Nephron progenitor cell (in vitro differentiated cells): Measurements from ENCODE around the gene MVK.

ENCODE experiments used
- DNase-seq: peaks from one replicate; pipeline ENCODE4 v3.0.0; 2021
- H3K27ac Mint-ChIP-seq: 2 replicates; pipeline ENCODE4 v1.8.0; 2021; ENCODE audit warnings: mild to moderate bottlenecking, moderate library complexity, mixed read lengths
- H3K27me3 Mint-ChIP-seq: 2 replicates; pipeline ENCODE4 v1.8.0; 2021; ENCODE audit warnings: mild to moderate bottlenecking, low read depth, mixed read lengths; ENCODE audit not compliant: poor library complexity
- H3K36me3 Mint-ChIP-seq: 2 replicates; pipeline ENCODE4 v1.8.0; 2021; ENCODE audit warnings: low read depth, mixed read lengths
- H3K4me1 Mint-ChIP-seq: 2 replicates; pipeline ENCODE4 v1.8.0; 2021; ENCODE audit warnings: mixed read lengths
- H3K4me3 Mint-ChIP-seq: 2 replicates; pipeline ENCODE4 v1.8.0; 2021; ENCODE audit warnings: mild to moderate bottlenecking, moderate library complexity, mixed read lengths
- H3K9me3 Mint-ChIP-seq: 2 replicates; pipeline ENCODE4 v1.8.0; 2021; ENCODE audit warnings: mild to moderate bottlenecking, moderate library complexity, mixed read lengths
- TF ChIP-seq, protein P1 (sequence below): fragments of 200-600 bp; sonication (generic); IDR thresholded peaks from 2 replicates; pipeline ENCODE4 v1.5.0; 2021; ENCODE audit warnings: antibody characterized with exemption

MVK gene

DNA sequence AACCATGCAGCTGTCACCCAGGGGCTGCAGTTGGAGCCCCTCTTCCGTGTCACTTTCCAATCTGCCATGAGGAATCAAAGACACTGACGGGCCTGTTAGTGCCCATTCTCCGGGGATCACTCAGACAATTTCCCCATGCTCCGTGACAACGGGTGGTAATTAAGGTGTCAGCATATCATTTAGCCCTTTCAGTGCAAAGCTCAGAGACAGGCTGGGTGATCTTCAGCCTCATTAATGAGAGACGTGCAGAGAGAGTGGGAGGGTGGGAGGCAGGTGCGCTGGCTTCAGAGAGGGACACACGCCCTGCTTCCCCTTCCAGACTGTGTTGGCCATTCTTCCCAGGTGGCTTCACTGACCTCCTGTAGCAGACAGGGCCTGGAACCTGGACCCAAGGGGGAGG, 58.7 kb downstream of the MVK start:
- Mint-ChIP-seq H3K27me3 (peaks cover 36% of the 10 kb centered on the region), H3K27ac (no peak overlapping the region), H3K9me3 (no peaks in the 10 kb centered on the region), H3K4me1 (no peaks in the 10 kb centered on the region), H3K36me3 (no peaks in the 10 kb centered on the region), H3K4me3 (no peak overlapping the region)
- TF ChIP-seq, protein P1, sequence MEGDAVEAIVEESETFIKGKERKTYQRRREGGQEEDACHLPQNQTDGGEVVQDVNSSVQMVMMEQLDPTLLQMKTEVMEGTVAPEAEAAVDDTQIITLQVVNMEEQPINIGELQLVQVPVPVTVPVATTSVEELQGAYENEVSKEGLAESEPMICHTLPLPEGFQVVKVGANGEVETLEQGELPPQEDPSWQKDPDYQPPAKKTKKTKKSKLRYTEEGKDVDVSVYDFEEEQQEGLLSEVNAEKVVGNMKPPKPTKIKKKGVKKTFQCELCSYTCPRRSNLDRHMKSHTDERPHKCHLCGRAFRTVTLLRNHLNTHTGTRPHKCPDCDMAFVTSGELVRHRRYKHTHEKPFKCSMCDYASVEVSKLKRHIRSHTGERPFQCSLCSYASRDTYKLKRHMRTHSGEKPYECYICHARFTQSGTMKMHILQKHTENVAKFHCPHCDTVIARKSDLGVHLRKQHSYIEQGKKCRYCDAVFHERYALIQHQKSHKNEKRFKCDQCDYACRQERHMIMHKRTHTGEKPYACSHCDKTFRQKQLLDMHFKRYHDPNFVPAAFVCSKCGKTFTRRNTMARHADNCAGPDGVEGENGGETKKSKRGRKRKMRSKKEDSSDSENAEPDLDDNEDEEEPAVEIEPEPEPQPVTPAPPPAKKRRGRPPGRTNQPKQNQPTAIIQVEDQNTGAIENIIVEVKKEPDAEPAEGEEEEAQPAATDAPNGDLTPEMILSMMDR, result no peak
- DNase-seq, result no peak

DNA sequence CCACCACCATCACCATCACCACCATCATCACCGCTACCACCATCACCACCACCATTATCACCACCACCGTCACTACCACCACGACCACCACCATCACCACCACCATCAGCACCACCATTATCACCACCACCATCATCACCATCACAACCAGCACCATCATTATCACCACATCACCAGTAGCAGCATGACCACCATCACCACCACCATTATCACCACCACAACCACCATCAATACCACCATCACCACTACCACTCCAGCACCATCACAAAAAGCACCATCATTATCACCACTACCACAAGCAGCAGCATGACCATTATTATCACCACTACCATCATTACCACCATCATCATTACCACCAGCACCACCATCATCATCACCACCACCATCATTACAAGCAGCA, 62.1 kb downstream of the MVK start:
- no peaks in the 10 kb centered on the region for H3K4me1 Mint-ChIP-seq
- H3K36me3 Mint-ChIP-seq, result no peaks in the 10 kb centered on the region
- TF ChIP-seq, protein P1, result no peak
- no peak overlapping the region for H3K27ac Mint-ChIP-seq
- H3K4me3 Mint-ChIP-seq, result no peak overlapping the region
- no peak for DNase-seq
- H3K9me3 Mint-ChIP-seq, result no peaks in the 10 kb centered on the region
- H3K27me3 Mint-ChIP-seq, result peaks cover 27% of the 10 kb centered on the region

DNA sequence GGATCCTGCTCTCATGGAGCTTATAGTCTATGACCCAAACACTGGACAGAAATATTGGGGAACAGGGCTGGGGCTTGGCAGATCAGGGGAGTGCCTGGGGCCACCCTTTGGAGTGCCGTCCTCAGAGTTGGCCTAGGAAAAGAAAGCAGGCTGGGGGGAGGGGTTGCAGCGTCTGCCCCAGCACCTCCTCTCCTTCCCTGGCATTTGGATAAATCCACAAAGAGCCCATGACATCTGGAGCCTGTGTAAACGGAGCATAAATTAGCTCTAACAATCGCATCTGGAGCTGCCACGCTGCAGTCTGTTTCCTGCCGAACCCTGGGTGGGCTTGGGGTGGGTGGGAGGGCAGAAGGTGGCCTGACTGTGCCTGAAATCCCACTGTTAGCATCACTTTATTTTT, 63.8 kb downstream of the MVK start:
- Mint-ChIP-seq H3K27ac (no peak overlapping the region), H3K36me3 (no peaks in the 10 kb centered on the region), H3K9me3 (no peaks in the 10 kb centered on the region), H3K27me3 (peaks cover 26% of the 10 kb centered on the region), H3K4me1 (no peaks in the 10 kb centered on the region), H3K4me3 (no peak overlapping the region)
- TF ChIP-seq, protein P1, result no peak
- no peak for DNase-seq

DNA sequence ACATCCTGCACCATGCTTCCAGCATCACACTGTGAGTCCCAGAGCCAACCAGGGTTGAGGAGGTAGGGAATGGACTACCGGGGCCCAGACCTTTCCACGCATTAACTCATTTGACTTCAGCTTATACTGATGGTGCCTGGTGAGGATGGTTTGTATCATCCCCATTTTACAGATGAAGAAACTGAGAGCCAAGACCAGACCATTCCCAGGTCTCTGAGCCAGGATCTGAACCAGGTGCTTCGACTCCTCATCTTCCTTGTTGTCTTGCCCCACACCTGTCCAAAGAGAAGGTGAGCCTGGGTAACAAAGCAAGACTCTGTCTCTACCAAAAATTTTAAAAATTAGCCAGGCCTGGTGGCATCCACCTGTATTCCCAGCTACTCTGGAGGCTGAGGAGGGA, 64.4 kb downstream of the MVK start:
- Mint-ChIP-seq H3K9me3 (no peaks in the 10 kb centered on the region), H3K4me3 (no peak overlapping the region), H3K36me3 (no peaks in the 10 kb centered on the region), H3K4me1 (no peaks in the 10 kb centered on the region), H3K27me3 (peaks cover 22% of the 10 kb centered on the region), H3K27ac (no peak overlapping the region)
- TF ChIP-seq, protein P1, result no peak
- DNase-seq, result no peak

DNA sequence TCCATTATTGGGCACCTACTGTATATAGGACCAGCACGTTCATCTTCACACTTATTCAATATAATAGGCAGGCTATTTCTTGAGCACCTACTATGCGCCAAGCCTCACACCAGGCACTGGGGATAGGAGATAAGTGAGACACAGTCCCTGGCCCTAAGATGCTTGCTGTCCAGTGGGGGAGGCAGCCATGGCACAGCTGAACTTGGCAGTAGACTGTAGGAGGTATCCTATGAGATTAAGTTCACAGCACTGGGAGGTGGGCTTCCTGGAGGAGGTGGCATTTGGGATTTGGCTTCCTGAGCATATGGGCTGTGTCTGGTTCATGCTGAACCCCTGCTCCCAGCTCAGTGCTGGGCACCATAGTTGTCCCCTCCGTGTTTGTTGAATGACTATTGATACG, 65.1 kb downstream of the MVK start:
- H3K36me3 Mint-ChIP-seq, result no peaks in the 10 kb centered on the region
- DNase-seq, result no peak
- peaks cover 16% of the 10 kb centered on the region for H3K27me3 Mint-ChIP-seq
- no peaks in the 10 kb centered on the region for H3K9me3 Mint-ChIP-seq
- TF ChIP-seq, protein P1, result no peak
- H3K4me1 Mint-ChIP-seq, result no peaks in the 10 kb centered on the region
- no peak overlapping the region for H3K4me3 Mint-ChIP-seq
- no peak overlapping the region for H3K27ac Mint-ChIP-seq

DNA sequence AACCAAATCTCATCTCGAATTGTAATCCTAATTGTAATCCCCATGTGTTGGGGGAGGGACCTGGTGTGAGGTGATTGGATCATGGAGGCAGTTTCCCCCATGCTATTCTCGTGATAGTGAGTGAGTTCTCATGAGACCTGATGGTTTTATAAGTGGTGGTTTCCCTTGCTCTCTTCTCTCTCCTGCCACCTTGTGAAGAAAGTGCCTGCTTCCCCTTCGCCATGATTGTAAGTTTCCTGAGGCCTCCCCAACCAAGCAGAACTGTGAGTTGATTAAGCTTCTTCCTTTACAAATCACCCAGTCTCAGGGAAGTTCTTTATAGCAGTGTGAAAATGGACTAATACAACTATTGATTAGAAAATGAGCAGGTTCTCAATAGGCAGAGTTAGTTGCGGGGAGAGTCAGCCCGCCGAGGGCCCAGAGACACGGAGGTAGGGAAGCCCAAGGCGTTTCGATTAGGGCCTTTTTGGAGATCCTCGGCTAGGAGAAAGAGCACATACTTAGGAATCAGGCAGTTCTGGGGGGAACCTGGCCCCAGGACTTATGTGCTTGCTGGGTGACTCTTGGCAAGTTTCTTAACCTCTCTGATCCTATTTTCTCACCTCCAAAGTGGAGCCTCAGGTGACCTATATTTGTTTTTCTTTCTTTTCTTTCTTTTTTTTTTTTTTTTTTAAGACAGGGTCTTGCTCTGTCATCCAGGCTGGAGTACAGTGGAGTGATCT, 65.7 kb downstream of the MVK start:
- Mint-ChIP-seq H3K27ac (no peak overlapping the region), H3K4me3 (no peak overlapping the region)
- TF ChIP-seq, protein P1, result no peak

More for the DNA sequence above, 65.7 kb downstream of the MVK start:
- Mint-ChIP-seq H3K4me1 (no peaks in the 10 kb centered on the region), H3K27me3 (peaks cover 13% of the 10 kb centered on the region), H3K9me3 (no peaks in the 10 kb centered on the region), H3K36me3 (no peaks in the 10 kb centered on the region)
- no peak for DNase-seq
